Measurements from ENCODE around the gene EDRF1.

DNA sequence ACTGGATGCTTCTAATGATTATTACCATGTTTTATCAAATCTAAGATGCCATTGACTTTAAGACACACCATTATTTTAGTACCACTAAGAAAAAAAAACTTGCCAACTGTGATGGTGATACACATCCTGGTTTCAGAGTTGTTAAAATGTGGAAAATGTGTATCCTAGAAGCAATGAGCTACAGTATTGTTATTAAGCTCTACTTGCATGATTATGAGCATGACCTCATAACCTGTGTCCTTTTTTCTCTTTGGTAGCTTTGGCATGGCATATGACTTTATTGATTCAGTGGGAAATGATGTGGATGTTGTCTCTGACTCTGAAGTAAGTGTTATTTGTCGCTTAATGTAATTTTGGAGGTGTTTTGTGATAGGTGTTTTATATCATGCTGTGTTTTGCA lies 3.3 kb downstream of the EDRF1 start:
- TF ChIP-seq RFX5 (IDR thresholded peaks at IDR 0.05; ENCODE audit: borderline replicate concordance, low read depth, low read length) = no peak
- no peak for TF ChIP-seq POLR2A (IDR thresholded peaks at IDR 0.05; ENCODE audit: control extremely low read depth in 1 of 2, low read depth in 2 of 2, low read length in 2 of 2)
- no peak for TF ChIP-seq RAD21 (IDR thresholded peaks at IDR 0.05 in 1 of 2, conservative IDR thresholded peaks at IDR 0.05 in 1 of 2; ENCODE audit: low read depth in 2 of 2, low read length in 2 of 2)
- no peak for TF ChIP-seq CEBPB (IDR thresholded peaks at IDR 0.05; ENCODE audit: low read depth, low read length)
- TF ChIP-seq, protein P1, sequence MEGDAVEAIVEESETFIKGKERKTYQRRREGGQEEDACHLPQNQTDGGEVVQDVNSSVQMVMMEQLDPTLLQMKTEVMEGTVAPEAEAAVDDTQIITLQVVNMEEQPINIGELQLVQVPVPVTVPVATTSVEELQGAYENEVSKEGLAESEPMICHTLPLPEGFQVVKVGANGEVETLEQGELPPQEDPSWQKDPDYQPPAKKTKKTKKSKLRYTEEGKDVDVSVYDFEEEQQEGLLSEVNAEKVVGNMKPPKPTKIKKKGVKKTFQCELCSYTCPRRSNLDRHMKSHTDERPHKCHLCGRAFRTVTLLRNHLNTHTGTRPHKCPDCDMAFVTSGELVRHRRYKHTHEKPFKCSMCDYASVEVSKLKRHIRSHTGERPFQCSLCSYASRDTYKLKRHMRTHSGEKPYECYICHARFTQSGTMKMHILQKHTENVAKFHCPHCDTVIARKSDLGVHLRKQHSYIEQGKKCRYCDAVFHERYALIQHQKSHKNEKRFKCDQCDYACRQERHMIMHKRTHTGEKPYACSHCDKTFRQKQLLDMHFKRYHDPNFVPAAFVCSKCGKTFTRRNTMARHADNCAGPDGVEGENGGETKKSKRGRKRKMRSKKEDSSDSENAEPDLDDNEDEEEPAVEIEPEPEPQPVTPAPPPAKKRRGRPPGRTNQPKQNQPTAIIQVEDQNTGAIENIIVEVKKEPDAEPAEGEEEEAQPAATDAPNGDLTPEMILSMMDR (IDR thresholded peaks at IDR 0.05; ENCODE audit: control extremely low read depth in 1 of 3, insufficient read depth in 1 of 3, low read depth in 1 of 3, low read length in 3 of 3) = no peak
- TF ChIP-seq NRF1 (IDR thresholded peaks at IDR 0.05; ENCODE audit: low read depth, low read length) = no peak
- TF ChIP-seq, protein P2, sequence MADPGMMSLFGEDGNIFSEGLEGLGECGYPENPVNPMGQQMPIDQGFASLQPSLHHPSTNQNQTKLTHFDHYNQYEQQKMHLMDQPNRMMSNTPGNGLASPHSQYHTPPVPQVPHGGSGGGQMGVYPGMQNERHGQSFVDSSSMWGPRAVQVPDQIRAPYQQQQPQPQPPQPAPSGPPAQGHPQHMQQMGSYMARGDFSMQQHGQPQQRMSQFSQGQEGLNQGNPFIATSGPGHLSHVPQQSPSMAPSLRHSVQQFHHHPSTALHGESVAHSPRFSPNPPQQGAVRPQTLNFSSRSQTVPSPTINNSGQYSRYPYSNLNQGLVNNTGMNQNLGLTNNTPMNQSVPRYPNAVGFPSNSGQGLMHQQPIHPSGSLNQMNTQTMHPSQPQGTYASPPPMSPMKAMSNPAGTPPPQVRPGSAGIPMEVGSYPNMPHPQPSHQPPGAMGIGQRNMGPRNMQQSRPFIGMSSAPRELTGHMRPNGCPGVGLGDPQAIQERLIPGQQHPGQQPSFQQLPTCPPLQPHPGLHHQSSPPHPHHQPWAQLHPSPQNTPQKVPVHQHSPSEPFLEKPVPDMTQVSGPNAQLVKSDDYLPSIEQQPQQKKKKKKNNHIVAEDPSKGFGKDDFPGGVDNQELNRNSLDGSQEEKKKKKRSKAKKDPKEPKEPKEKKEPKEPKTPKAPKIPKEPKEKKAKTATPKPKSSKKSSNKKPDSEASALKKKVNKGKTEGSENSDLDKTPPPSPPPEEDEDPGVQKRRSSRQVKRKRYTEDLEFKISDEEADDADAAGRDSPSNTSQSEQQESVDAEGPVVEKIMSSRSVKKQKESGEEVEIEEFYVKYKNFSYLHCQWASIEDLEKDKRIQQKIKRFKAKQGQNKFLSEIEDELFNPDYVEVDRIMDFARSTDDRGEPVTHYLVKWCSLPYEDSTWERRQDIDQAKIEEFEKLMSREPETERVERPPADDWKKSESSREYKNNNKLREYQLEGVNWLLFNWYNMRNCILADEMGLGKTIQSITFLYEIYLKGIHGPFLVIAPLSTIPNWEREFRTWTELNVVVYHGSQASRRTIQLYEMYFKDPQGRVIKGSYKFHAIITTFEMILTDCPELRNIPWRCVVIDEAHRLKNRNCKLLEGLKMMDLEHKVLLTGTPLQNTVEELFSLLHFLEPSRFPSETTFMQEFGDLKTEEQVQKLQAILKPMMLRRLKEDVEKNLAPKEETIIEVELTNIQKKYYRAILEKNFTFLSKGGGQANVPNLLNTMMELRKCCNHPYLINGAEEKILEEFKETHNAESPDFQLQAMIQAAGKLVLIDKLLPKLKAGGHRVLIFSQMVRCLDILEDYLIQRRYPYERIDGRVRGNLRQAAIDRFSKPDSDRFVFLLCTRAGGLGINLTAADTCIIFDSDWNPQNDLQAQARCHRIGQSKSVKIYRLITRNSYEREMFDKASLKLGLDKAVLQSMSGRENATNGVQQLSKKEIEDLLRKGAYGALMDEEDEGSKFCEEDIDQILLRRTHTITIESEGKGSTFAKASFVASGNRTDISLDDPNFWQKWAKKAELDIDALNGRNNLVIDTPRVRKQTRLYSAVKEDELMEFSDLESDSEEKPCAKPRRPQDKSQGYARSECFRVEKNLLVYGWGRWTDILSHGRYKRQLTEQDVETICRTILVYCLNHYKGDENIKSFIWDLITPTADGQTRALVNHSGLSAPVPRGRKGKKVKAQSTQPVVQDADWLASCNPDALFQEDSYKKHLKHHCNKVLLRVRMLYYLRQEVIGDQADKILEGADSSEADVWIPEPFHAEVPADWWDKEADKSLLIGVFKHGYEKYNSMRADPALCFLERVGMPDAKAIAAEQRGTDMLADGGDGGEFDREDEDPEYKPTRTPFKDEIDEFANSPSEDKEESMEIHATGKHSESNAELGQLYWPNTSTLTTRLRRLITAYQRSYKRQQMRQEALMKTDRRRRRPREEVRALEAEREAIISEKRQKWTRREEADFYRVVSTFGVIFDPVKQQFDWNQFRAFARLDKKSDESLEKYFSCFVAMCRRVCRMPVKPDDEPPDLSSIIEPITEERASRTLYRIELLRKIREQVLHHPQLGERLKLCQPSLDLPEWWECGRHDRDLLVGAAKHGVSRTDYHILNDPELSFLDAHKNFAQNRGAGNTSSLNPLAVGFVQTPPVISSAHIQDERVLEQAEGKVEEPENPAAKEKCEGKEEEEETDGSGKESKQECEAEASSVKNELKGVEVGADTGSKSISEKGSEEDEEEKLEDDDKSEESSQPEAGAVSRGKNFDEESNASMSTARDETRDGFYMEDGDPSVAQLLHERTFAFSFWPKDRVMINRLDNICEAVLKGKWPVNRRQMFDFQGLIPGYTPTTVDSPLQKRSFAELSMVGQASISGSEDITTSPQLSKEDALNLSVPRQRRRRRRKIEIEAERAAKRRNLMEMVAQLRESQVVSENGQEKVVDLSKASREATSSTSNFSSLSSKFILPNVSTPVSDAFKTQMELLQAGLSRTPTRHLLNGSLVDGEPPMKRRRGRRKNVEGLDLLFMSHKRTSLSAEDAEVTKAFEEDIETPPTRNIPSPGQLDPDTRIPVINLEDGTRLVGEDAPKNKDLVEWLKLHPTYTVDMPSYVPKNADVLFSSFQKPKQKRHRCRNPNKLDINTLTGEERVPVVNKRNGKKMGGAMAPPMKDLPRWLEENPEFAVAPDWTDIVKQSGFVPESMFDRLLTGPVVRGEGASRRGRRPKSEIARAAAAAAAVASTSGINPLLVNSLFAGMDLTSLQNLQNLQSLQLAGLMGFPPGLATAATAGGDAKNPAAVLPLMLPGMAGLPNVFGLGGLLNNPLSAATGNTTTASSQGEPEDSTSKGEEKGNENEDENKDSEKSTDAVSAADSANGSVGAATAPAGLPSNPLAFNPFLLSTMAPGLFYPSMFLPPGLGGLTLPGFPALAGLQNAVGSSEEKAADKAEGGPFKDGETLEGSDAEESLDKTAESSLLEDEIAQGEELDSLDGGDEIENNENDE (IDR thresholded peaks at IDR 0.05; ENCODE audit: insufficient replicate concordance, low read length) = no peak
- no peak for TF ChIP-seq KDM1A (IDR thresholded peaks at IDR 0.05; ENCODE audit: borderline replicate concordance, low read length)
- TF ChIP-seq FOSL1 (IDR thresholded peaks at IDR 0.05; ENCODE audit: insufficient read depth, low read depth, low read length) = no peak
- TF ChIP-seq HDAC6 (IDR thresholded peaks at IDR 0.05; ENCODE audit: low read depth, low read length) = no peak
- TF ChIP-seq POLR2AphosphoS5 (IDR thresholded peaks at IDR 0.05; ENCODE audit: low read depth, low read length) = no peak
- TF ChIP-seq JUN (IDR thresholded peaks at IDR 0.05; ENCODE audit: low read depth, low read length) = no peak
- no peak for TF ChIP-seq TCF12 (IDR thresholded peaks at IDR 0.05; ENCODE audit: low read depth, low read length)
- TF ChIP-seq JUND (IDR thresholded peaks at IDR 0.05; ENCODE audit: low read length) = no peak
